GM12878 (cell line): Measurements from ENCODE around the gene AREG. TPM values are rescaled to one million over a fixed set of nuclear protein-coding genes. Genes with fewer than 3 reads are reported as not detected.

Experiments
- ATAC-seq: fragments of 200-7000 bp; cut with Tn5 transposase; 3 replicates; pipeline ENCODE4 v1.9.1; 2020; ENCODE audit warnings: mild to moderate bottlenecking, moderate library complexity
- BruUV-seq: library from RNA; stranded (reverse); fragments of 400-500 nt; replicated peaks from 2 replicates; lab custom pipeline; 2021; lab: Mats Ljungman, UMichigan
- CTCF ChIA-PET: fragments of 300-600 bp; sonication (Branson Sonifier 250); formaldehyde crosslinking; extraction: SDS; loops from one replicate; lab custom pipeline; 2021; ENCODE audit warnings: inconsistent platforms; lab: Yijun Ruan, JAX
- POLR2A ChIA-PET: fragments of 350-600 bp; formaldehyde crosslinking; extraction: SDS; loops from one replicate; lab custom pipeline; 2021; ENCODE audit warnings: inconsistent platforms; lab: Charles Lee
- RAD21 ChIA-PET: fragments of 300-600 bp; sonication (Branson Sonifier 250); formaldehyde crosslinking; loops from one replicate; lab custom pipeline; 2023; ENCODE audit warnings: antibody characterized with exemption; ENCODE audit not compliant: unreplicated experiment; lab: Charles Lee
- SMC1A ChIA-PET: fragments of 300-600 bp; sonication (Branson Sonifier 250); formaldehyde crosslinking; loops from one replicate; lab custom pipeline; 2023; ENCODE audit not compliant: unreplicated experiment, uncharacterized antibody; lab: Charles Lee
- DNase-seq: peaks from one replicate; pipeline ENCODE4 v3.0.0-alpha.2; 2011; ENCODE audit warnings: low read depth, low spot score
- FAIRE-seq: peaks from 3 replicates; lab custom pipeline; 2011; peaks lifted over from hg19 to GRCh38; lab: Jason Lieb, UNC
- H2AFZ ChIP-seq: 2 replicates; pipeline ENCODE4 v1.6.0; 2011; ENCODE audit warnings: low read depth, low read length, control low read depth; ENCODE audit not compliant: control insufficient read depth
- H3K27ac ChIP-seq: 2 replicates; pipeline ENCODE4 v1.5.1; 2011; ENCODE audit warnings: control low read depth; ENCODE audit not compliant: control insufficient read depth, insufficient read depth
- H3K27me3 ChIP-seq, 2 experiments: replicated peaks in 1 of 2; 2 replicates each; pipeline versions ENCODE4 v1.6.0 to v1.6.1; 2011; ENCODE audit warnings: low read length in 1 of 2; ENCODE audit not compliant: control insufficient read depth in 2 of 2, insufficient read depth in 2 of 2
- H3K36me3 ChIP-seq, 2 experiments: 2 replicates each; pipeline ENCODE4 v1.5.1; 2011; ENCODE audit warnings: low read length in 1 of 2; ENCODE audit not compliant: control insufficient read depth in 2 of 2, insufficient read depth in 2 of 2
- H3K4me1 ChIP-seq: 2 replicates; pipeline ENCODE4 v1.6.1; 2011; ENCODE audit warnings: mild to moderate bottlenecking, low read length, moderate library complexity, mixed read lengths; ENCODE audit not compliant: control insufficient read depth, insufficient read depth
- H3K4me2 ChIP-seq: 2 replicates; pipeline ENCODE4 v1.6.0; 2011; ENCODE audit warnings: control low read depth; ENCODE audit not compliant: control insufficient read depth, insufficient read depth
- H3K4me3 ChIP-seq: fragments of 200-600 bp; sonication (generic); 2 replicates; pipeline ENCODE4 v1.5.1; 2016
- H3K79me2 ChIP-seq: 2 replicates; pipeline ENCODE4 v1.6.0; 2011; ENCODE audit warnings: low read length; ENCODE audit not compliant: control insufficient read depth, insufficient read depth
- H3K9ac ChIP-seq: 2 replicates; pipeline ENCODE4 v1.8.0; 2011; ENCODE audit warnings: low read length, control low read depth, mixed read lengths; ENCODE audit not compliant: control insufficient read depth, insufficient read depth
- H3K9me3 ChIP-seq: replicated peaks from 3 replicates; pipeline ENCODE4 v1.5.1; 2011; ENCODE audit warnings: mild to moderate bottlenecking, low read length; ENCODE audit not compliant: control insufficient read depth, insufficient read depth
- H4K20me1 ChIP-seq: 2 replicates; pipeline ENCODE4 v1.6.0; 2011; ENCODE audit not compliant: control insufficient read depth, insufficient read depth
- CBFB ChIP-seq: IDR thresholded peaks from 2 replicates; pipeline ENCODE4 v1.6.1; 2016; ENCODE audit warnings: antibody characterized with exemption, low read depth
- EGR1 ChIP-seq, 2 experiments: IDR thresholded peaks; 1 replicate in 1 of 2; 2 replicates in 1 of 2; pipeline ENCODE4 v1.6.1; 2011 to 2012; ENCODE audit warnings: low read depth in 2 of 2, low read length in 2 of 2, borderline replicate concordance in 1 of 2, mild to moderate bottlenecking in 1 of 2, moderate library complexity in 1 of 2
- GABPA ChIP-seq: IDR thresholded peaks from 2 replicates; pipeline ENCODE4 v1.6.1; 2014; ENCODE audit warnings: antibody characterized with exemption, low read depth, mild to moderate bottlenecking, inconsistent platforms
- JUNB ChIP-seq: IDR thresholded peaks from 2 replicates; pipeline ENCODE4 v1.6.1; 2016; ENCODE audit warnings: antibody characterized with exemption, mild to moderate bottlenecking
- PAX5 ChIP-seq: IDR thresholded peaks from 2 replicates; pipeline ENCODE4 v1.6.1; 2011; ENCODE audit warnings: low read depth, low read length, borderline replicate concordance
- SIN3A ChIP-seq: IDR thresholded peaks from 2 replicates; pipeline ENCODE4 v1.6.1; 2012; ENCODE audit warnings: low read depth, low read length, improper control_type of control experiment
- USF2 ChIP-seq: IDR thresholded peaks from 2 replicates; pipeline ENCODE4 v1.6.1; 2011; ENCODE audit warnings: low read depth, low read length, improper control_type of control experiment, borderline replicate concordance
- ZSCAN29 ChIP-seq: fragments of 450-650 bp; IDR thresholded peaks from 2 replicates; pipeline ENCODE4 v1.6.1; 2017; ENCODE audit warnings: mild to moderate bottlenecking, moderate library complexity
- WGBS: methylation state at CpG from one replicate; pipeline ENCODE4 v1.1.6; 2016; ENCODE audit warnings: low lambda C conversion rate; ENCODE audit not compliant: insufficient replicate concordance, insufficient coverage; ENCODE audit errors: missing lambda C conversion rate; 5-methylcytosine and 5-hydroxymethylcytosine counted together
- in situ Hi-C: fragments of 300-500 bp; cut with MboI; formaldehyde crosslinking; loops from 9 replicates; pipeline ENCODE4 v1.14.3; 2018; ENCODE audit warnings: mixed read lengths
- intact Hi-C: fragments of 100-400 bp; cut with micrococcal nuclease; formaldehyde crosslinking; loops from one replicate; pipeline ENCODE4 v1.14.2; 2022; ENCODE audit not compliant: unreplicated experiment
- polyA plus RNA-seq, 11 experiments: library from polyadenylated mRNA; depleted of rRNA in 4 of 11; unstranded in 6 of 11; stranded (reverse) in 5 of 11; fragments of >200 nt; fragmentation: Nextera tagmentation in 4 of 11; fragmentation: Illumina TruSeq in 1 of 11; extraction: Ambion mirVana in 4 of 11; extraction: Trizol in 1 of 11; gene quantifications; 1 replicate in 1 of 11; 2 replicates in 10 of 11; pipeline versions ENCODE4 v1.2.1 to v1.2.3, GENCODE V29; 2011 to 2016; ENCODE audit warnings: inconsistent platforms in 2 of 11, missing spikeins in 2 of 11, low read depth in 1 of 11
- total RNA-seq, 4 experiments: library from RNA; depleted of rRNA in 3 of 4; stranded (reverse); fragments of >200 nt in 3 of 4; fragmentation: Illumina TruSeq in 1 of 4; extraction: Trizol in 1 of 4; gene quantifications; 2 replicates each; pipeline versions ENCODE4 v1.2.1 to v1.2.3, GENCODE V29; 2013 to 2021

AREG gene
- total and polyA plus RNA-seq, 10 of the 15 experiments (the other 5 are each of a cell fraction or from before 2014, with no cell fraction given): 0.25 to 0.37 TPM; not detected in 8

GRCh38 chr4:74395633-74396032 lies 49.3 kb upstream of the AREG start:
- RAD21 ChIA-PET: no interaction called here
- Histone ChIP-seq H3K27ac (no peak overlapping the region), H3K9ac (no peak overlapping the region), H3K9me3 (no peaks in the 10 kb centered on the region; the same call in 2 of the 3 replicates), H3K79me2 (no peaks in the 10 kb centered on the region), H3K4me3 (no peak overlapping the region), H4K20me1 (no peaks in the 10 kb centered on the region), H3K4me2 (no peak overlapping the region), H3K4me1 (no peaks in the 10 kb centered on the region), H3K27me3 (no peaks in the 10 kb centered on the region; a peak in 1 of 4 replicates), H3K36me3 (no peaks in the 10 kb centered on the region), H2AFZ (no peak overlapping the region)
- in situ Hi-C loops (no loop called here), intact Hi-C loops (no loop called here)
- DNase-seq: no peak
- no peak for ATAC-seq
- FAIRE-seq: no peak
- TF ChIP-seq CBFB (no peak), EGR1 (IDR thresholded peaks at IDR 0.05; ENCODE audit: borderline replicate concordance in 1 of 2, low read depth in 2 of 2, low read length in 2 of 2) (no peak), ZSCAN29 (no peak)
- BruUV-seq: no TSS peak
- 28% methylated on average over 2 of the region's 2 CpGs for WGBS
- SMC1A ChIA-PET: no interaction called here
- POLR2A ChIA-PET: no interaction called here
- CTCF ChIA-PET: interaction anchor here (0.5 kb wide), 1 partner anchor 18 kb away, joined by 4 read pairs; no protein-coding TSS in a partner anchor

DNA sequence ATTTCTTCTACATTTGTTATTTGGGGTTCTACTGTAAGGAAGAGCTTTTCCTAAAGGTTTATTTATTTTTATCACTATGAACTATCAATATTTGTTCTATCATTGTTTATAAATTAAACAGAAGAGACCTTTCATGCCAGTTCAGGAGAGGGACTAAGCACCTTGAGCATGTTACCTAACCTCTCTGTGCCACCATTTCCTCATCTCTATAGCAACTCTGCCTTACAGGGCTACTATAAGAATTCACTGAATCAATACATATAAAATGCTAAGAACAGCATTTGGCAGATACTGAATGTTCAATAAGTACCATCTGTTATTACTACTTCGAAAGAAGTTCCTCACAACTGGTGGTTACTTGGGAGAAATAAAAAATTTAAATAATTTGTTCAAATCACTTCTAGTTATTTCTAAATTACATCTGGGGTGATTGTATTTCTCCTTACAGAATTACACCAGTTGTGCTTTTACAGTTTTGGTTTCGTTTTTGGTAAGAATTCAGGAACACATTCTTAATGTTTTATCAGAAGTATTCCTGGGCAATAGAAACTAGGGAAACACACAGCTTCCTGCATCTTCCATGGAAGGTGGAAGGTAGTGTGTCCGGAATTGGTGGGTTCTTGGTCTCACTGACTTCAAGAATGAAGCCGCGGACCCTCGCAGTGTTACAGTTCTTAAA lies 47.0 kb upstream of the AREG start:
- 27% methylated on average over 6 of the region's 6 CpGs for WGBS

More for the DNA sequence above, 47.0 kb upstream of the AREG start:
- ATAC-seq: peak; percentile 67
- no peak for TF ChIP-seq USF2
- no peak for TF ChIP-seq PAX5
- 0 out of 2 replicates have a peak, but pooled peaks have one; percentile 10 for TF ChIP-seq JUNB
- no peak for TF ChIP-seq SIN3A
- TF ChIP-seq GABPA: no peak
- TF ChIP-seq, all 136 proteins: peak for 1
- Histone ChIP-seq H4K20me1 (no peaks in the 10 kb centered on the region), H3K36me3 (no peaks in the 10 kb centered on the region), H3K9ac (peak overlapping the region; percentile 48; the same call in 1 of the 2 replicates), H2AFZ (peak overlapping the region; percentile 90), H3K4me3 (peak overlapping the region; percentile 79; the same call in 1 of the 2 replicates), H3K9me3 (no peaks in the 10 kb centered on the region; the same call in 2 of the 3 replicates), H3K27ac (no peak overlapping the region), H3K27me3 (no peaks in the 10 kb centered on the region; a peak in 1 of 4 replicates), H3K79me2 (no peaks in the 10 kb centered on the region), H3K4me2 (peak overlapping the region; percentile 74), H3K4me1 (peaks cover 3% of the 10 kb centered on the region)
- RAD21 ChIA-PET: interaction anchor here (1.1 kb wide), 1 partner anchor 280 kb away, joined by 3 read pairs; no protein-coding TSS in a partner anchor
- intact Hi-C loops (no loop called here), in situ Hi-C loops (no loop called here)
- FAIRE-seq (no peak), DNase-seq (no peak)
- TSS peak; percentile 95 for BruUV-seq
- SMC1A ChIA-PET: interaction anchor here (1.6 kb wide), 1 partner anchor 278 kb away, joined by 3 read pairs; no protein-coding TSS in a partner anchor
- CTCF ChIA-PET: interaction anchor here (0.7 kb wide), 2 partner anchors 76 to 136 kb away, joined by 3 read pairs; no protein-coding TSS in a partner anchor
- POLR2A ChIA-PET: no interaction called here
